NCI-H1694 treated with DMSO at 0.1 percent for 48 hours (cell line): ENCODE results near the gene RD3L.
A peak's percentile ranks its signal among the peaks of the same experiment; 100 is the strongest.
"Not testable (repeated sequence)": the region's sequence is repeated elsewhere in the genome, so short reads cannot be mapped to it uniquely, and the experiment has no call there.

Experiments
- DNase-seq: peaks from one replicate; lab custom pipeline; 2025; lab: John Stamatoyannopoulos, UW

Gene RD3L

GRCh38 chr14:103927566-103927965 is 14.8 kb downstream of the RD3L start:
- no peak for DNase-seq

DNA sequence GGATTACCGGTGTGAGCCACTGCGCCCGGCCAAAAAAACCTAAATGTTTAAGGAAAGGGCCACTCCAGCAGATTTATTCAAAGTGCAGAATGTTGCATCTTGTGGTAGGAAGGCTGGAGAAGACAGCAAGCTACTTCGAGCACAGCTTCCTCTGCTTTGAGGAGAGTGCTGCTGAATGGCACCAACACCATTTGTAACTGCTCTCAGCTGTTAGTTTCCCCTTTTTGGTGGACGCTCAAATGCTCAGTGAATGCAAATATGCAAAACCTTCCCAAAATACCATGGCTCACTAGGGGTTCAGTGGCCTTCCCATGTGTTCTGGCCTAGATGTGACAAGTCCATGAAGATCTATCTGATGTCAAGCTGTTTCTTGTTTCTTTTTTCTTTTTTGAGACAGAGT is 17.0 kb downstream of the RD3L start:
- DNase-seq: no peak

- no peak for DNase-seq
Measured at GRCh38 chr14:103923863-103924262, 18.5 kb downstream of the RD3L start.

DNA sequence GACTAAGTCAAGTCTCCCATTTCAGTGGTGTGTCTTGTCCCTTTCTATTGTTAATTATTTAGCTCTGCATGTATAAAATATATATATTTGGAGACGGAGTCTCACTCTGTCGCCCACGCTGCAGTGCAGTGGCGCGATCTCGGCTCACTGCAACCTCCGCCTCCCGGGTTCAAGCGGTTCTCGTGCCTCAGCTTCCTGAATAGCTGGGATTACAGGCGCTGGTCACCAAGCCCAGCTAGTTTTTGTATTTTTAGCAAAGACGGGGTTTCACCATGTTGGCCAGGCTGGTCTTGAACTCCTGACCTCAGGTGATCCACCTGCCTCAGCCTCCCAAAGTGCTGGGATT is 20.5 kb downstream of the RD3L start:
- not testable (repeated sequence) for DNase-seq

DNA sequence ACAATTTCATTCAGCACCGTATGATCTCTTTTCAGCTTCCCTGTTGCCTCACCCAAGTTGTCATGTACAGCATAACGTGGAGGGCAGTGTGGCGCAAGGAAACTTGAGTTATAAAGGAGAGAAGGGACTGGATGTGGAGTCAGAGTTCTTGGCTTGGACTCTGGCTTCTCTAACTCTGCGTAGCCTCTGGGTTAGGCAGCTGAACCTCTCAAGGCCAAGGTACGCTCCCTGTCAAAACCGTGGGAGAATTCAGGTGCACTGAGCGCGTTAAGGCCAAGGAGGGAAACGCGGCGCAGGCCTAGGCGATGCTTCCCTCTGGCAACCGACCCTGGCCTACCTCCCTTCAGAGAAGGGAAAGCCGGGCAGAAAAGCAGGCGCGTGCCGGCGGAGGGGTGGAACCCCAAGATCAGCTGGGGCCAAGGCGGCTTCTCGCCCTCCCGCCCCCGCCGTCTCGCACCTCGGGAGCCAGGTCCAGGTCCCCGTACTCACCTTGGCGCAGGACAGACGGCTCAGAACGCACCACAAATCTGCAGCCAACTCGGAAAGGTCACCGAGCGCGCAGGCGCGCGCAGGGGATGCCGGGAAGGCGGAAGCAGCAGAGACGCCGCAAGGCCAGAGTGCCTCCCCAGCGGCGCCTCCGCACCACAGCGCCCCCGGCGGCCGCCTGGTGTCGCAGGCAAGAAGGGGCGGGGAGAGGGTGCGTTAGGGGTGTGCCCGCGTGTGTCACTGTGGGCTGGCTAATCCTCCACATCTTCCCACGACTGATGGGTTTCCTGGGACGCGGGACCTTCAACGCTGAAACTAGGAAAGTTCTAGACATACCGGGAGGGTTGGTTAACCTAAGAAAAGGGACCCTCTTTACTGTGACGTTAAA is 21.1 kb downstream of the RD3L start:
- peak; percentile 96 for DNase-seq

GRCh38 chr14:103916636-103917262 is 25.6 kb downstream of the RD3L start:
- no peak for DNase-seq

DNA sequence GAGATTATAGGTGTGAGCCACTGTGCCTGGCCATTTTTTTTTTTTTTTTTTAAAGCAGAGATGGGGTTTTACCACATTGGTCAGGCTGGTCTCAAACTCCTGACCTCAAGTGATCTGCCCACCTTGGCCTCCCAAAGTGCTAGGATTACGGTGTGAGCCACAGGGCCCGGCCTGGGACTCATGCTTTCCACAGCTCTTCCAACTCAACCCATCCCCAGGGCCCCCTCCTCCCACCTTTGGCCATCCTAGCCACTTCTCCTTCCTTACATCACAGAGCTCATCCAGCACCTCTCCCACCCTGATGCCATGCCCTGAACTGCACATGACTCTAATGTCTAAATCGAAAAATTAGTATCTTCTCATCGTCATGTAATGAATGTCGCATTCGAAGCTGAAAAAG is 26.7 kb downstream of the RD3L start:
- DNase-seq: no peak

DNA sequence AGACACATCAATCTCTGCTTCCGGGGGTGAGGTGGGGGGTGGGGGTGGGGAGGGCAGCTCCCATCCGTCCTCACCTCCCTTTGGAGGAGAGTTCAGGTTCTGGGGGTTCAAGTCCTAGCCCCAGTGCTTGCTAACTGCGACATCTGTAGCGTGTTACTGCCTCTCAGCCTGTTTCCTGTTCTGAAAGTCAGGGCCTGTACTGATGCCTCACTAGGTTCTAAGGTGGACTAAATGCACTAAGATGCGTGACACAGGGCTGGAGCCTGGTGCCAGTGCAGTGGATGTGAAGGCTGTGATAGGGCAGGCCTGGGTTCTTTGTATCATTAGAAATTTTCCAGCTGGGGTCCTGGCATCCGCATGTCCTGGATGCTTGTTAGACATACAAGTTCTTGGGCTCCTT is 31.3 kb downstream of the RD3L start:
- no peak for DNase-seq

DNA sequence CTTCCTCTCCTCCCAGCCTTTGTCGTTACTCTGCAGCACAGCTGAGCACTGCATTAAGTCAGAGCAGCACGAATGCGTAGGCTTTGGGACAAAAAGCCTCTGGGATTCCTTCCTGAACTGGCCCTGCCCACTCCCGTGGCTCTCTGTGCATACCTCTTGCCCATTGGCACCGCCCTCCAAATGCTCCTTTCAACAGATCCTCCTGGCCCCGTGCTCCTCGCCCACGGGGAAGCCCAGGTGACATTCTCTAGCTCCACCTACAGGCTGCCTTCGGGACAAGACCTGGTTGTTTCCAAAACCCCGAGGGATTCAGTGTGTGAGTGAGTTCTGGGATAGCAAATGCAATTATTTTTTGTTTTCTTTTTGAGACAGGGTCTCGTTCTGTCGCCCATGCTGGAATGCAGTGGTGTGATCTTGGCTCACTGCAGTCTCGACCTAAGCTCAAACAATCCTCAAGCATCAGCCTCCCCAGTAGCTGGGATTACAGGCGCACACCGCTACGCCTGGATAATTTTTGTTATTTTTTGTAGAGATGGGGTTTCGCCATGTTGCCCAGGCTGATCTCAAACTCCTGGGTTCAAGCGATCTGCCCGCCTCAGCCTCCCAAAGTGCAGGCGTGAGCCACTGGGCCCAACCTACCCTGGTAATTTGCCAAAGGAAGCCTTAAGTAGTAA is 31.9 kb downstream of the RD3L start:
- peak; percentile 98 for DNase-seq

GRCh38 chr14:103909531-103910261 is 32.6 kb downstream of the RD3L start:
- DNase-seq: peak; percentile 45

- DNase-seq: no peak
Measured at GRCh38 chr14:103908580-103908979, 33.7 kb downstream of the RD3L start.

DNA sequence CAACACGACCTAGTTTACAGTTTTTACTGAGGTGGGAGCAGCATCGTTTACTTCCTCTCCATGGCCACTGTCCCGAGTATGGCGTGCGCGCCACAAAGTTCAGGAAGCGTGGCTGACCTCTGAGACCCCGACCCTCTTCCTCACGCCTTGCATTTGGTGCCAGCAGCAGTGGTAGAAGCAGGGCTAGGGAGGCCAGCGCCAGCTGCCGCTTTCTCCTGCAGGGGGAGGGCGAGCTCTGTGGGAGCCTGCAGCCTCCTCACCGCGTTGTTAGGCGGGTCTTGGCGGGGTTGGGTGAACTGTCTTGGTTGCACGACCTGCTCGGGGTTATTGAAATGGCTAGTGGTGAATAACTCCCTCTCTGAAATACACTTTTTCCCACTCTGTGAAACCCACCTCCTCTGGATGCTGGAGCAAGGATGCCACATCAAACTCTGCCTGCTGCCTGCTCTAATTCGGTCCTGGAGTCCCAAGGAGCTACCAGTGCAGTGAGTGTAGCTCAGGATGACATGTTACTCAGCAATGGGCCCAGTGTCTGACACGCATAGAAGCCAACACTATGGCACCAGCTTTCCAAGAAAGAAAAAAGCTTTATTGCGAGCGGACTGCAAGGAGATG is 36.4 kb downstream of the RD3L start:
- no peak for DNase-seq

DNA sequence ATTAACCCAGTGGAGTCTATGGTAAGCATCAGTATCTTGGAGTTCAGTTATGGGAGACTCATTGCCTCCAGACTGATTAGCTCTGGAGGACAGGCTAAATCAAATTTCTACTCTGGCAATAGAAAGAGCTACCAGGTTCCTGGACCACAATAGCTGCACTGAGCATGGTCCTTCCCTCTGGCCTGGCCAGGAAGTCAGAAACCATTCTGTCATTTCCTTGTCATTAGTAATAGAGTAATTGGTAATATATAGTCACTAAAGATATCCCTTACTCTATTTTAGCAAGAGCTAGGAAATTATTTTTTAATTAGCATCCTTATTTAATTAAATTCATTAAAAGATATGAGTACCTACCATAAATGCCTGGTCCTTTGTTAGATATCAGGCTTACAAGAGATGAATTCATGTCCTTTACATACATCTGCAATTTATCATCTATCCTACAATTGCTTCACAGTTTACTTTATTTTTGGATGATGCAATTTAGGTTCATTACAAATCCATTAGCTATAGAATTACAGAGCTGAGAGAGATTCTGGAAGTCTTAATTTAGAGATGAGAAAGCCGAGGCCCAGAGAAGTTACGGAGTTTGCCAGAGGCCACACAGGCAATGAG is 37.7 kb downstream of the RD3L start:
- no peak for DNase-seq

GRCh38 chr14:103899833-103900232 is 42.5 kb downstream of the RD3L start:
- no peak for DNase-seq

DNA sequence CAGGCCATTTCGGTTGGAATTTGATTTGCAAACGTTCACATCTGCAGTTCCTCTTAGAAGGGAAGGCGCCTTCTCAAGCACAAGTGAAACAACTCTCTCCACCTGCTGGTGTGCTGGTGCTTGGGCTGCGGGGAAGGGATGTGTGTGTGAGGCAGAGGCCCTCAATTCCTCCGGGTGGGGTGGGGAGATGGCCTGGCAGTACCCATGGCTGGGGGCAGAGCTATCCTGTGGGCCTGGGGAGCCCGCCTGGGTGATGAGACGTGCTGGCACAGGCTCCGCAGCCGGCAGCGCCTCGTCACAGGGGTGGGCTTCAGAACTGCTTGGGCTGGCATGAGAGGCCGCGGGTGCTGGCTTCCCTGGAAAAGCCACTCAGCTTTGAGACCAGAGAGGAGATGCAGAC is 43.0 kb downstream of the RD3L start:
- no peak for DNase-seq

- DNase-seq: no peak
Measured at GRCh38 chr14:103898711-103899110, 43.6 kb downstream of the RD3L start.

- no peak for DNase-seq
Measured at GRCh38 chr14:103898204-103898603, 44.1 kb downstream of the RD3L start.

- DNase-seq: no peak
Measured at GRCh38 chr14:103897075-103897947, 45.0 kb downstream of the RD3L start.

GRCh38 chr14:103896578-103896977 is 45.8 kb downstream of the RD3L start:
- DNase-seq: no peak

- DNase-seq: no peak
Measured at GRCh38 chr14:103894723-103895059, 47.6 kb downstream of the RD3L start.
